ENCODE data around the gene CPSF4L.

The CPSF4L gene

DNA sequence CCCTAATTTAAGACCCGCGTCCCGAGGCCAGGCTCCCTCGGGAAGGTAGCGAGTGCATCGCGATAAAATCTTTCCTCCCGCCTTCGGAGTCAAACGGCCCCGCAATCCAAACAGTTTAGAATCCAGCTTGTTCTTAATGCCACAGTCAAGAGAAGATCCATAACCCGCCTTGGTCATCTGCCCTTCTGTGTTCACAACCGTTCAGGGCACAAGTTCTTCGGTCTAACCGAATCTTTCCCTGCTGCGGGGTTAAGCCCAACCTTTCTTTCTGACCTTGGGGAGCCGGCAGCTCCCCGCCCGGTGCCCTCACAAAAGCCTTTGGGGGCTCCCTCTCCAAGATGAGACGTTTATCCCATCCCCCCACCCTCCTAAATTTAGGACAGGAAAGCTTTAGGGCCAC lies 30.3 kb downstream of the CPSF4L start:
- peak; percentile 27 for DNase-seq

DNA sequence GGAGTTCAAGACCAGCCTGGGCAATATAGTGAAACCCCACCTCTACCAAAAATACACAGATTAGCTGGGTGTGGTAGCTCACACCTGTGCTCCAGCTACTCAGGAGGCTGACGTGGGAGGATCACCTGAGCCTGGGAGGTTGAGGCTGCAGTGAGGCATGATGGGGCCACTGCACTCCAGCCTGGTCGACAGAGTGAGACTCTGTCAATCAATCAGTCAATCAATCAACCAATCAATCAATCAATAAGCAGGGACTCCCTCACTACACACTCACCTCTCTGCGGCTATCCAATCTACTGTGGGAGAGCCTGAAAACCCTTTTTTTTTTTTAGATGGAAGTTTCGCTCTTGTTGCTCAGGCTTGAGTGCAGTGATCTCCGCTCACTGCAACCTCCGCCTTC lies 31.6 kb downstream of the CPSF4L start:
- DNase-seq = no peak

GRCh38 chr17:73228748-73229236 lies 32.9 kb downstream of the CPSF4L start:
- peak; percentile 82 for DNase-seq

- no peak for DNase-seq
Measured at GRCh38 chr17:73227944-73228343, 33.7 kb downstream of the CPSF4L start.

DNA sequence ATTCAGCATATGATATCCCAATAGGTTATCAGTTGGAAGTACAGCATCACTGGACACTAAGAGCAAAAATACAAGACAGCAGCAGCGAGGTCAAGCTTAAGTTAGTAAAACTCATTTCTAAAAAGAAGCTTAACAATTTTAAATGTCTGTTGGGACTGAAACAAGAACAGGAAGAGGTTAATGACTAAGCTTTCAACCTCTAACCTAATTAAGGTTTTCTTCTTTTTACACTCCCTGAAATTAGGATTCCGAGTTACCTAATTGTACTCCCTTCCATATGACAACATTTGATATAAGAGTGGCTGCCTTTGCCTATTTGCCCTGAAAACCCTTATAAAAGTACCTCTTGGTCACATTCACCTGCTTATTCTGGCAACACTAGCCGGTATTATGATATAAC lies 34.3 kb downstream of the CPSF4L start:
- no peak for DNase-seq

DNA sequence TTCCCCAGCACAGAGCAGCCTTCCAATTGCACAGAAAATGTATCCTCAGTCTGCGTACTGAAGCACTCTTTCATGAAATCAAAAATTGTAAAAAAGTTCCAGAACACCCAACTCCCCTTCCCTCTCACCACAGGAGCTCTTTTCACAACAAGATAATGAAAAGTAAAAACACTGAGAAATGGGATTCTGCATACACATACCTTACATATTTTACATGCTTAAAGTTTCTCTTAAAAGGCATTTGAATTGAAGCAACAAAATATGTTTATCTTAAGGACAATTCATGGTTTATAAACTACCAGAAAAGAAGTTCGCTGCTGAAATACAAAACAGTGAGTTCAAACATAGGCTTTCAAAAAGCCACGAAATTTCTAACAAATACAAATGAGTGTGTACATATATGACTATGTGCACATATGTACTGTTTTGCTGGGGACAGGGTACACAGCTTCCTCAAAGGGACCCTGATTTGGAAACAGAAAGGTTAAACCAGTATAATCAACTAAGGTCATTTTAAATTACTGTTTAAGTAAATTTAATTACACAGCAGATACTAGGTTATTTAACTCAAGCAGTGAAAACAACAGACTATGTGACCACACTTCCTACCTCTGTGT lies 35.0 kb downstream of the CPSF4L start:
- peak; percentile 68 for DNase-seq

- DNase-seq = no peak
Measured at GRCh38 chr17:73224663-73225305, 36.9 kb downstream of the CPSF4L start.

DNA sequence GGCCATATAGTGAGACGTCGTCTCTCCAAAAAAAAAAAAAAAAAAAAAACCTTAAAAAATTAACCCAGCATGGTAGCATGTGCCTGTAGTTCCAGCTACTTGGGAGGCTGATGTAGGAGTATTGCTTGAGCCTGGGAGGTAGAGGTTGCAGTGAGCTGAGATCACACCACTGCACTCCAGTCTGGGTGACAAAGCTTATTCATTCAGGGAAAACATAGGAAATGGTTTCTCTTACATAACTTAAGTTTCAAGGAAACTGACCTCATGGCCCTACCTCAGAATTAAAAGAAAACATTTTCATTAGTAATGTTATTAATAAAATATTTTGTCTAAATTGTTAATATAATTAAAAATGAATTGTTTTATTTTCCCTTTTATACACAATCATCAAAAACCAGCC lies 37.4 kb downstream of the CPSF4L start:
- no peak for DNase-seq

- DNase-seq = no peak
Measured at GRCh38 chr17:73223626-73224230, 38.0 kb downstream of the CPSF4L start.

GRCh38 chr17:73215447-73215846 lies 46.2 kb downstream of the CPSF4L start:
- no peak for DNase-seq

DNA sequence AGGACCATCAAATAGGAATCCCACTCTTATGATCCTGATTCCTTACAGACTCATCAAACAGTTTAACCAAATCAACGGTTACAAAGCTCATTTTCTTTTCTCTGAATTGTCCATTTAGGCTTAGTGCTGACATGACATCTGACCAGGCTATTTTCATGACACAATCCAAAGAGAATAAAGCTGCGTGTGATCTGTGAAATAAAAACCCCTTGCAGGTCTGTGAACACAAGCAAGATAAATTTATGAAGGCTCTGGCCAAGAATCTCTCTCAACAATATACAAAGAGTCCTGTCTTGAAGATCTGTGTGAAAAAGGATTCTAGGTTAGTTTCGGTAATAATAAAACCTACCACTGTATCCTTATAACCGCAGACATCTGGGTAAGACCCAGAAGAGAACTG lies 46.8 kb downstream of the CPSF4L start:
- DNase-seq = no peak

DNA sequence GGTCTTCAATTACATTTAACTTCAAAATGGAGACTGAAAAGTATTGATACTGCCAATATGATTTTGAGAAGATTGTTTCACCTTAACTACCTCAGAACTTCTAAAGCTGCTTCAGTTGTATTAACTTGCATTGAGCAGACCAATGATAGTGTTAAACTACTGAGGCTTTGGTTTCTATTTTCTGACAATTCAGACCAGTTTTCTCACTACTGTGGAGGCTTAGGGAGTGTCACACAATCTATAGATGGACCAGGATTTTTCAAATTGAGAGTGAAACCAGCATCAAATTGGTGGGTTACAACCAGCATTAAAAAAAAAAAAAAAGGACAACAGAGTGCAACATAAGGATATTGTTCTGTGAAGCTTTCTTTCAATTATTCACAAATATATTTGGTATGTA lies 47.7 kb downstream of the CPSF4L start:
- no peak for DNase-seq

DNA sequence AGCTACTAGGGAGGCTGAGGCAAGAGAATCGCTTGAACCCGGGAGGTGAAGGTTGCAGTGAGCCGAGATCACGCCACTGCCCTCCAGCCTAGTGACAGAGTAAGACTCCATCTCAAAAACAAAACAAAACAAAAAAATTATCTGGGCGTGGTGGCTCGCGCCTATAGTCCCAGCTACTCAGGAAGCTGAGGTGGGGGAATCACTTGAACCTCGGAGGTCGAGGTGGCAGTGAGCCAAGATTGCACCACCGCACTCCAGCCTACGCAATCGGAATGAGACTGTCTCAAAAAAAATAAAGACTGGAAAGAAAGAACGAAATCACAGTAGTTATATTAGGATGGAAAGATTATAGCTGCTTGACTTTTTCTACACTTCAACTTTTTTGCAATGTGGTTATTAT lies 49.9 kb downstream of the CPSF4L start:
- no peak for DNase-seq

DNA sequence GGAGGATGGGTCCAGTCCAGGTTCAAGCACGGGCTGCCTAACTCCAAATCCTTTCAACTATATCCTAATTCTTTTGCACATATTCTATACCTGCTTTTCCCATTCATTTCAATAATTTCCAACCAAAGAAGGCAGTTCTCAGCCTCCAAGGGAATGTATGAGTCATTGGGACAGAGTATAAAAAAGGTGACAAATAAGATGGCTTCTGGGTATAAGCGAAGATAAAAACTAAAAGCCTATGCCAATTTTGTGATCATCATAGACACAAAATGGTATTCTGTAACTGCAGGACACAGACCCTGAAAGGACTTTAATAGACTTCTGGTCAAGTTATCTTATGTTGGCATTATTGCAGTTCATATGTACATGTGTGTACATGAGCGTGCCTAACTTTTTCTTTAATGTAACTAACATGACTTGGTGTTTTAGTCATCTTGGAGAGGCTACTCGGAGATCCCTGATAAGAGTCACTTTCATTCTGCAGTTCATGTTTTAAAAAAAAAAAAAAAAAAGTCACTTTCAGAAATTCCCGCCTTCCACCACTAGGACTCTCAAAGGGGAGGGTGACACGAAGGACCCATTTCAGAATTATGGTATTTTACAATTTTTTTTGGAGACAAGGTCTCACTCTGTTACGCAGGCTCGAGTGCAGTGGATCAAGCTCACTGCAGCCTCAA lies 51.5 kb downstream of the CPSF4L start:
- peak; percentile 39 for DNase-seq

DNA sequence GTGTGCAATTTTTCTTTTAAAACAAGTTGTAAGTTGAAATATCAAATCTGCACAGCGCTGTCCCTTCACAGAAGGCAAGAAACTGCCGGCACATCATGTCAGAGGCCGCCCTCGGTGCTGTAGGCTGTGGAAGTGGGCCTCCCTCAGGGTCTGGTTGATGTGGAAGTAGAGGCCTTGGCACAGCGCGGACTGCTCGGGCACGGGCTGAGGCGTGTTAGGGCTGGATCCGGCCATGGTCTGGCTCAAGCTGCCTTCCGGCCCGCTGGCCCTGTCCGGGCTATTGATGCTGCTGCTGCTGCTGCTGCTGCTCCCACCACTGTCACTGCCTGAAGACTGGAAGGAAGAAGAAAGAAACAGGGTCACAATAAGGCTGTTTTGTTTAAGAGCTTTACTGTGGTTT lies 52.2 kb downstream of the CPSF4L start:
- no peak for DNase-seq

GRCh38 chr17:73208139-73208827 lies 53.4 kb downstream of the CPSF4L start:
- DNase-seq = no peak

- DNase-seq = no peak
Measured at GRCh38 chr17:73205459-73205961, 56.2 kb downstream of the CPSF4L start.

GRCh38 chr17:73203788-73204479 lies 57.7 kb downstream of the CPSF4L start:
- no peak for DNase-seq

DNA sequence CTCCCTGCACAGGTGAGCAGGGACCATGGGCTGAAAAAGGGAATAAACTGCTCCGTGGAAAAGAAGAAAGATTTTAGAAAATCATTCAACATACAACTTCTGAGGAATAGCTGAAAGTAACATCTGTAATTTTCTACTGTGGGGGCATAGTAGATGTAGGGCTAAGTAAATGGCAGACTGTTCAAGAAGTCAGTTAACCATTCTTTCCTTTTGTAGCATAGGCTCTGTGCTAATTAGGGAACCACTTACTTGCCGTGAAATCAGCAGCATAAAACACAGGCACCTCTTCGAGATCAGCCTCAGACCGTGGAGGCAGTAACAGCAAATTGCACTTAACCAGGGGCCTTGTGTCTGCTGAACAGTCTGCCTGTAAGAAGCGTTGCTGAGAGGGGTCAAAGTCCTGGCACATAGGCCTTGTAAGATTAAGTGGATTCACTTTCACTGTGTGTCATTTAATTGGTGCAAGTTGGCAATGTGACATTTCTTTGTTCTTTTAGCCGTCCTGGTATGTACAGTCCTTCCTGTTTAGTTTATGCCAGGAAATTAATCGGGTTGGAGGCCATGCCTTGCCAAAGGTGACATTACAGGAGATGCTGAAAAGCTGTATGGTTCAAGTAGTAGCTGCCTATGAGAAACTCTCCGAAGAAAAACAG lies 58.4 kb downstream of the CPSF4L start:
- DNase-seq = no peak

DNA sequence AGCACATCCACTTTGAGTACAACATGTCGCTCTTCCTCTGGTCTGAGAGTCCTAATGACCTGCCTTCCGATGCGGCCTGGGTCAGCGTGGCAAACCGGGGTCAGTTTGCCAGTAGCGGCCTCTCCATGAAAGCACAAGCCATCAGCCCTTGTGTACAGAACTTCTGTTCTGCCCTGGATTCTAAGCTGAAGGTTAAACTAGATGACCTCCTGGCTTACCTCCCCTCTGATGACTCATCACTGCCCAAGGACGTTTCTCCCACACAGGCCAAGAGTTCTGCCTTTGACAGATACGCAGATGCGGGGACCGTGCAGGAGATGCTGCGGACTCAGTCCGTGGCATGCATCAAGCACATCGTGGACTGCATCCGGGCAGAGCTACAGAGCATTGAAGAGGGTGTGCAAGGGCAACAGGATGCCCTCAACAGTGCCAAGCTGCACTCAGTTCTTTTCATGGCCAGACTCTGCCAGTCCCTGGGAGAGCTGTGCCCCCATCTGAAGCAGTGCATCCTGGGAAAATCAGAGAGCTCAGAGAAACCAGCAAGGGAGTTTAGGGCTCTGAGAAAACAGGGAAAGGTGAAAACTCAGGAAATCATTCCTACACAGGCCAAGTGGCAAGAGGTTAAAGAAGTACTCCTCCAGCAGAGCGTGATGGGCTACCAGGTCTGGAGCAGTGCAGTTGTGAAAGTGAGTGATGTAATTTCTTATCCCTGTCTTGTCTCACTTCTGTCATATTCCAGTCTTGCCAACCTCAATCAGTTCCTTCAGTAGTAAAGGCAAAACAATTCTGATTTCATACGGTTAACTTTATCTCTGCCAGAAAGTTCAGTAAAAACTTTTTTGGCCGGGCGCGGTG lies 60.2 kb downstream of the CPSF4L start:
- DNase-seq = no peak

- no peak for DNase-seq
Measured at GRCh38 chr17:73200476-73200875, 61.2 kb downstream of the CPSF4L start.
